Astrocyte (in vitro differentiated cells and primary cell): ENCODE results near the gene DGKE. TPM values are rescaled to one million over a fixed set of nuclear protein-coding genes. Genes with fewer than 3 reads are reported as not detected.

Experiments
- DNase-seq: peaks from one replicate; pipeline ENCODE4 v3.0.0-alpha.2; 2010; ENCODE audit warnings: low read depth
- FAIRE-seq: peaks from 2 replicates; lab custom pipeline; 2011; peaks lifted over from hg19 to GRCh38; lab: Jason Lieb, UNC
- H2AFZ ChIP-seq: 2 replicates; pipeline ENCODE4 v1.6.0; 2012; ENCODE audit warnings: low read depth, low read length, inconsistent platforms
- H3K27ac ChIP-seq: 2 replicates; pipeline ENCODE4 v1.5.1; 2011; ENCODE audit warnings: low read depth, low read length, inconsistent platforms
- H3K27me3 ChIP-seq: 2 replicates; pipeline ENCODE4 v1.6.0; 2011; ENCODE audit warnings: low read length, inconsistent platforms; ENCODE audit not compliant: insufficient read depth
- H3K36me3 ChIP-seq: 2 replicates; pipeline ENCODE4 v1.5.1; 2011; ENCODE audit warnings: low read length, inconsistent platforms; ENCODE audit not compliant: insufficient read depth
- H3K4me1 ChIP-seq: 2 replicates; pipeline ENCODE4 v1.5.1; 2011; ENCODE audit warnings: low read length, inconsistent platforms; ENCODE audit not compliant: insufficient read depth
- H3K4me2 ChIP-seq: 2 replicates; pipeline ENCODE4 v1.6.0; 2012; ENCODE audit warnings: low read length, inconsistent platforms
- H3K4me3 ChIP-seq: 2 replicates; pipeline ENCODE4 v1.5.1; 2011; ENCODE audit warnings: low read depth, mild to moderate bottlenecking, low read length, inconsistent platforms; ENCODE audit not compliant: insufficient read depth
- H3K79me2 ChIP-seq: 2 replicates; pipeline ENCODE4 v1.6.0; 2012; ENCODE audit warnings: mild to moderate bottlenecking, low read length, inconsistent platforms; ENCODE audit not compliant: insufficient read depth
- H3K9ac ChIP-seq: 2 replicates; pipeline ENCODE4 v1.6.0; 2012; ENCODE audit warnings: mild to moderate bottlenecking, low read length, inconsistent platforms
- H3K9me3 ChIP-seq: 2 replicates; pipeline ENCODE4 v1.5.1; 2012; ENCODE audit warnings: low read depth, mild to moderate bottlenecking, low read length, inconsistent platforms; ENCODE audit not compliant: insufficient read depth
- H4K20me1 ChIP-seq: 2 replicates; pipeline ENCODE4 v1.6.0; 2012; ENCODE audit warnings: low read length, inconsistent platforms; ENCODE audit not compliant: insufficient read depth
- H3K27ac Mint-ChIP-seq: one replicate; pipeline ENCODE4 v1.8.0; 2021; ENCODE audit warnings: mild to moderate bottlenecking, mixed read lengths; ENCODE audit not compliant: unreplicated experiment
- H3K27me3 Mint-ChIP-seq: one replicate; pipeline ENCODE4 v1.8.0; 2021; ENCODE audit warnings: low read depth, mixed read lengths; ENCODE audit not compliant: unreplicated experiment
- H3K36me3 Mint-ChIP-seq: one replicate; pipeline ENCODE4 v1.8.0; 2021; ENCODE audit warnings: low read depth, mixed read lengths; ENCODE audit not compliant: unreplicated experiment
- H3K4me1 Mint-ChIP-seq: one replicate; pipeline ENCODE4 v1.8.0; 2021; ENCODE audit warnings: low read depth, mixed read lengths; ENCODE audit not compliant: unreplicated experiment
- H3K4me3 Mint-ChIP-seq: one replicate; pipeline ENCODE4 v1.8.0; 2021; ENCODE audit warnings: mild to moderate bottlenecking, moderate library complexity, mixed read lengths; ENCODE audit not compliant: unreplicated experiment
- H3K9me3 Mint-ChIP-seq: one replicate; pipeline ENCODE4 v1.8.0; 2021; ENCODE audit warnings: mild to moderate bottlenecking, mixed read lengths; ENCODE audit not compliant: unreplicated experiment
- EZH2 ChIP-seq: IDR thresholded peaks from 2 replicates; pipeline ENCODE4 v1.6.1; 2012; ENCODE audit warnings: mild to moderate bottlenecking, low read length, inconsistent platforms; ENCODE audit not compliant: insufficient read depth
- total RNA-seq: library from RNA; stranded (reverse); gene quantifications from 2 replicates; pipeline ENCODE4 v1.2.1, GENCODE V29; 2021
- TF ChIP-seq, protein P1 (sequence below): IDR thresholded peaks from 2 replicates; pipeline ENCODE4 v1.5.1; 2011; ENCODE audit warnings: low read depth, mild to moderate bottlenecking, inconsistent platforms, low read length, moderate library complexity; ENCODE audit not compliant: insufficient read depth

Gene DGKE
- total RNA-seq, 1 donor from 2014 or later = 5.5 TPM

DNA sequence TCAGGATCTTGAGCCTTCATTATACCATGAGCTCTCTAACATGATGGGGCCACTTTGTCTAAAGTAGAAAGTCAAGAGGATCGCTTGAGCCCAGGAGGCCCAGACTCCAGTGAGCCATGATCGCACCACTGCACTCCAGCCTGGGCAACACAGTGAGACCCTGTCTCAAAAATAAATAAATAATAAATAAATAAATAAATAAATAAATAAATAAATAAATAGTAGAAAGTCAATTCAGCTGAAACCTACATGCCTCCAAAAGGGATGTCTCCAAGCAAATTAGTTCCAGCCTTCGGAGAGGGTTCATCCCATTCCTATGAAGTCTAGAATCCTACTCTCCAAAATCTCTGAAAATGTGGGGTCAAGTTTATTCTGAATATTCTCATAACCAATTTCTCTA is 26.2 kb upstream of the DGKE start:
- Mint-ChIP-seq H3K9me3 (no peaks in the 10 kb centered on the region), H3K36me3 (no peaks in the 10 kb centered on the region), H3K27me3 (peaks cover 7% of the 10 kb centered on the region), H3K4me1 (no peaks in the 10 kb centered on the region), H3K4me3 (no peak overlapping the region), H3K27ac (no peak overlapping the region)
- Histone ChIP-seq H3K79me2 (no peaks in the 10 kb centered on the region), H3K9ac (no peak overlapping the region), H3K9me3 (no peaks in the 10 kb centered on the region), H4K20me1 (no peaks in the 10 kb centered on the region), H3K4me2 (no peak overlapping the region), H3K36me3 (no peaks in the 10 kb centered on the region), H3K27ac (no peak overlapping the region), H2AFZ (no peak overlapping the region), H3K4me3 (no peak overlapping the region), H3K27me3 (no peaks in the 10 kb centered on the region), H3K4me1 (no peaks in the 10 kb centered on the region)
- DNase-seq (no peak), FAIRE-seq (no peak)
- TF ChIP-seq, protein P1, sequence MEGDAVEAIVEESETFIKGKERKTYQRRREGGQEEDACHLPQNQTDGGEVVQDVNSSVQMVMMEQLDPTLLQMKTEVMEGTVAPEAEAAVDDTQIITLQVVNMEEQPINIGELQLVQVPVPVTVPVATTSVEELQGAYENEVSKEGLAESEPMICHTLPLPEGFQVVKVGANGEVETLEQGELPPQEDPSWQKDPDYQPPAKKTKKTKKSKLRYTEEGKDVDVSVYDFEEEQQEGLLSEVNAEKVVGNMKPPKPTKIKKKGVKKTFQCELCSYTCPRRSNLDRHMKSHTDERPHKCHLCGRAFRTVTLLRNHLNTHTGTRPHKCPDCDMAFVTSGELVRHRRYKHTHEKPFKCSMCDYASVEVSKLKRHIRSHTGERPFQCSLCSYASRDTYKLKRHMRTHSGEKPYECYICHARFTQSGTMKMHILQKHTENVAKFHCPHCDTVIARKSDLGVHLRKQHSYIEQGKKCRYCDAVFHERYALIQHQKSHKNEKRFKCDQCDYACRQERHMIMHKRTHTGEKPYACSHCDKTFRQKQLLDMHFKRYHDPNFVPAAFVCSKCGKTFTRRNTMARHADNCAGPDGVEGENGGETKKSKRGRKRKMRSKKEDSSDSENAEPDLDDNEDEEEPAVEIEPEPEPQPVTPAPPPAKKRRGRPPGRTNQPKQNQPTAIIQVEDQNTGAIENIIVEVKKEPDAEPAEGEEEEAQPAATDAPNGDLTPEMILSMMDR = no peak
- no peak for TF ChIP-seq EZH2

DNA sequence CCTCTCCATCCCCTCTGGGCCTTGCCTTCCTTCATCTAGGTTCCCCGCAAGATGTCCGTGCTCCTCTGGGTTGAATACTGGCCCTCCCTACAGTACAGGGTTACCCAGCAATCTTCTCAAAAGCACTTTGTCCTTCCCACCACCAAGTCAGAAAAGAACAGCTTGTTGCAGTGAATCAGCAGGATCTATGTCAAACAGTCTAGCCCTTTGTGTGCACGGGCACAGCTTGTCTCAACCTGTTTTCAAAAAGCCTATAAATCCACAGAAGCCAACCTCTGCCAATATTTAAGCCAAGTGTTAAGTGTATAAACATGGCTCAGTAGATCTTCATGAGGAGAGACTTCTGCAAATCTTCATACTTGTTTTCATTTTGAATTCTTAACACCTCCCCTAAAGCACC is 25.4 kb upstream of the DGKE start:
- H3K9me3 ChIP-seq = no peaks in the 10 kb centered on the region
- H3K4me3 ChIP-seq = no peak overlapping the region
- H3K4me1 ChIP-seq = no peaks in the 10 kb centered on the region
- H3K79me2 ChIP-seq = no peaks in the 10 kb centered on the region
- Mint-ChIP-seq H3K4me3 (no peak overlapping the region), H3K27ac (no peak overlapping the region), H3K27me3 (peaks cover 6% of the 10 kb centered on the region), H3K4me1 (no peaks in the 10 kb centered on the region), H3K36me3 (no peaks in the 10 kb centered on the region), H3K9me3 (no peaks in the 10 kb centered on the region)
- no peaks in the 10 kb centered on the region for H4K20me1 ChIP-seq
- no peak overlapping the region for H3K4me2 ChIP-seq
- H3K36me3 ChIP-seq = no peaks in the 10 kb centered on the region
- TF ChIP-seq EZH2 = no peak
- TF ChIP-seq, protein P1 = no peak
- H2AFZ ChIP-seq = no peak overlapping the region
- H3K27me3 ChIP-seq = no peaks in the 10 kb centered on the region
- no peak for FAIRE-seq
- no peak overlapping the region for H3K27ac ChIP-seq
- no peak overlapping the region for H3K9ac ChIP-seq
- no peak for DNase-seq

GRCh38 chr17:56809106-56809819 is 24.7 kb upstream of the DGKE start:
- no peaks in the 10 kb centered on the region for H3K9me3 Mint-ChIP-seq
- no peak overlapping the region for H2AFZ ChIP-seq
- DNase-seq = no peak
- no peak overlapping the region for H3K4me3 Mint-ChIP-seq
- no peaks in the 10 kb centered on the region for H4K20me1 ChIP-seq
- H3K4me1 Mint-ChIP-seq = no peaks in the 10 kb centered on the region
- TF ChIP-seq, protein P1 = no peak
- TF ChIP-seq EZH2 = no peak
- no peaks in the 10 kb centered on the region for H3K9me3 ChIP-seq
- H3K27ac ChIP-seq = no peak overlapping the region
- FAIRE-seq = no peak
- no peaks in the 10 kb centered on the region for H3K27me3 ChIP-seq
- no peak overlapping the region for H3K27ac Mint-ChIP-seq
- H3K79me2 ChIP-seq = no peaks in the 10 kb centered on the region
- H3K4me1 ChIP-seq = no peaks in the 10 kb centered on the region
- no peaks in the 10 kb centered on the region for H3K36me3 Mint-ChIP-seq
- peaks cover 6% of the 10 kb centered on the region for H3K27me3 Mint-ChIP-seq
- H3K4me2 ChIP-seq = no peak overlapping the region
- no peak overlapping the region for H3K9ac ChIP-seq
- H3K4me3 ChIP-seq = no peak overlapping the region
- H3K36me3 ChIP-seq = no peaks in the 10 kb centered on the region
